HepG2 (cell line): ENCODE measurements around the gene SLC2A4. TPM values are rescaled to one million over a fixed set of nuclear protein-coding genes. Genes with fewer than 3 reads are reported as not detected.

Experiments
- DDIT3 ChIP-seq: sonication (generic); formaldehyde crosslinking; IDR thresholded peaks from 2 replicates; pipeline ENCODE4 v1.4.0; 2020; ENCODE audit warnings: mild to moderate bottlenecking, missing genetic modification reagents
- GATA4 ChIP-seq: sonication (generic); IDR thresholded peaks from 2 replicates; pipeline ENCODE4 v1.6.1; 2016; ENCODE audit warnings: antibody characterized with exemption, low read depth, borderline replicate concordance
- HINFP ChIP-seq: sonication (generic); formaldehyde crosslinking; IDR thresholded peaks from 2 replicates; pipeline ENCODE4 v1.4.0; 2020; ENCODE audit warnings: low read depth, mild to moderate bottlenecking, missing genetic modification reagents
- IKZF5 ChIP-seq: IDR thresholded peaks from 2 replicates; pipeline ENCODE4 v1.6.1; 2018; ENCODE audit warnings: missing genetic modification reagents, mild to moderate bottlenecking, missing compliant biosample characterization
- MYPOP ChIP-seq: sonication (generic); formaldehyde crosslinking; IDR thresholded peaks from 2 replicates; pipeline ENCODE4 v1.8.1; 2023; ENCODE audit warnings: mild to moderate bottlenecking, moderate library complexity, missing genetic modification reagents
- NBN ChIP-seq: fragments of 450-650 bp; conservative IDR thresholded peaks from 2 replicates; pipeline ENCODE4 v1.6.1; 2017
- NFIC ChIP-seq: IDR thresholded peaks from 2 replicates; pipeline ENCODE4 v1.6.1; 2012; ENCODE audit warnings: mild to moderate bottlenecking, low read length, inconsistent platforms
- NPAS2 ChIP-seq: sonication (generic); formaldehyde crosslinking; IDR thresholded peaks from 2 replicates; pipeline ENCODE4 v1.8.0; 2022; ENCODE audit warnings: mild to moderate bottlenecking, missing genetic modification reagents, borderline replicate concordance
- POLR2G ChIP-seq: fragments of 200-400 bp; formaldehyde crosslinking; IDR thresholded peaks from 2 replicates; pipeline ENCODE4 v1.6.1; 2018; ENCODE audit warnings: mild to moderate bottlenecking, low read depth, low read length, moderate library complexity
- RELA ChIP-seq: sonication (generic); formaldehyde crosslinking; IDR thresholded peaks from 2 replicates; pipeline ENCODE4 v1.4.0; 2020; ENCODE audit warnings: missing genetic modification reagents
- SIN3B ChIP-seq: fragments of 150-350 bp; IDR thresholded peaks from 2 replicates; pipeline ENCODE4 v1.6.1; 2014; ENCODE audit warnings: low read length
- SP2 ChIP-seq: sonication (generic); formaldehyde crosslinking; IDR thresholded peaks from 2 replicates; pipeline ENCODE4 v1.5.1; 2020; ENCODE audit warnings: mild to moderate bottlenecking, missing genetic modification reagents
- SRY ChIP-seq: sonication (generic); formaldehyde crosslinking; IDR thresholded peaks from 2 replicates; pipeline ENCODE4 v1.8.0; 2022; ENCODE audit warnings: mild to moderate bottlenecking, missing genetic modification reagents
- TAF15 ChIP-seq: fragments of 200-400 bp; formaldehyde crosslinking; IDR thresholded peaks from one replicate; pipeline ENCODE4 v1.6.1; 2018; ENCODE audit warnings: mild to moderate bottlenecking, low read depth, low read length; ENCODE audit not compliant: poor library complexity, severe bottlenecking
- TFE3 ChIP-seq: IDR thresholded peaks from 2 replicates; pipeline ENCODE4 v1.6.1; 2016
- ZNF260 ChIP-seq: sonication (generic); formaldehyde crosslinking; IDR thresholded peaks from 2 replicates; pipeline ENCODE4 v1.4.0; 2020; ENCODE audit warnings: missing genetic modification reagents, low read depth, mild to moderate bottlenecking, borderline replicate concordance
- ZNF33B ChIP-seq: sonication (generic); formaldehyde crosslinking; IDR thresholded peaks from 2 replicates; pipeline ENCODE4 v1.5.1; 2020; ENCODE audit warnings: mild to moderate bottlenecking, missing genetic modification reagents
- ZNF446 ChIP-seq: sonication (generic); formaldehyde crosslinking; IDR thresholded peaks from 2 replicates; pipeline ENCODE4 v1.5.0; 2020; ENCODE audit warnings: mild to moderate bottlenecking, missing genetic modification reagents
- ZNF773 ChIP-seq: sonication (generic); formaldehyde crosslinking; IDR thresholded peaks from 2 replicates; pipeline ENCODE4 v1.4.0; 2020; ENCODE audit warnings: missing genetic modification reagents, borderline replicate concordance
- ZNF788 ChIP-seq: sonication (generic); formaldehyde crosslinking; IDR thresholded peaks from 2 replicates; pipeline ENCODE4 v1.5.0; 2020; ENCODE audit warnings: mild to moderate bottlenecking, missing genetic modification reagents, borderline replicate concordance
- polyA plus RNA-seq, 8 experiments: library from polyadenylated mRNA; depleted of rRNA in 3 of 8; stranded (reverse) in 7 of 8; unstranded in 1 of 8; fragments of >200 nt; fragmentation: Illumina TruSeq in 4 of 8; extraction: Trizol in 4 of 8; gene quantifications; 2 replicates each; pipeline versions ENCODE4 v1.2.1 to v1.2.3, GENCODE V29; 2011 to 2016; ENCODE audit warnings: low read depth in 4 of 8, missing spikeins in 1 of 8, mixed read lengths in 1 of 8; ENCODE audit not compliant: insufficient read depth in 1 of 8
- total RNA-seq, 5 experiments: library from RNA; depleted of rRNA; stranded (reverse); fragments of >200 nt; fragmentation: Illumina TruSeq; extraction: Trizol; gene quantifications; 2 replicates each; pipeline ENCODE4 v1.2.3, GENCODE V29; 2016; ENCODE audit warnings: low read depth in 1 of 5

SLC2A4 gene
- total and polyA plus RNA-seq, 2 of the 13 experiments (the other 11 are each of a cell fraction or from before 2014, with no cell fraction given): 4.9 to 5.8 TPM

- peak; percentile 72 for TF ChIP-seq IKZF5
- TF ChIP-seq POLR2G: peak; percentile 88
- TF ChIP-seq ZNF788: peak; percentile 83; the same call in 1 of the 2 replicates
- TF ChIP-seq RELA (CRISPR knock-in tag): no peak
- TF ChIP-seq ZNF773: no peak
- no peak for TF ChIP-seq DDIT3 (CRISPR knock-in tag)
- TF ChIP-seq MYPOP: peak; percentile 66; the same call in 1 of the 2 replicates
- peak; percentile 48; the same call in 1 of the 2 replicates for TF ChIP-seq SP2
- no peak for TF ChIP-seq ZNF33B
- TF ChIP-seq GATA4: no peak
- TF ChIP-seq NFIC: no peak
- TF ChIP-seq TFE3 (CRISPR knock-in tag): peak; percentile 37; the same call in 1 of the 2 replicates
- peak; percentile 67; the same call in 1 of the 2 replicates for TF ChIP-seq SRY (CRISPR knock-in tag)
- TF ChIP-seq HINFP: peak; percentile 62; the same call in 1 of the 2 replicates
- no peak for TF ChIP-seq NPAS2 (CRISPR knock-in tag)
- TF ChIP-seq TAF15: peak; percentile 84
- TF ChIP-seq ZNF446 (CRISPR knock-in tag): no peak
- no peak for TF ChIP-seq NBN
- no peak for TF ChIP-seq ZNF260 (CRISPR knock-in tag)
- peak; percentile 82; the same call in 1 of the 2 replicates for TF ChIP-seq SIN3B
Observed at GRCh38 chr17:7252176-7253043, 29.1 kb upstream of the SLC2A4 start, which contains the start of gene ELP5 (continued).
